Endothelial cell of umbilical vein (primary cell): ENCODE results near the gene ITGA11.

Experiments
- FOS ChIP-seq: IDR thresholded peaks from 2 replicates; pipeline ENCODE4 v1.6.1; 2011; ENCODE audit warnings: mild to moderate bottlenecking, low read length, moderate library complexity, borderline replicate concordance; ENCODE audit not compliant: insufficient read depth
- GATA2 ChIP-seq: IDR thresholded peaks from 2 replicates; pipeline ENCODE4 v1.7.0; 2011; ENCODE audit warnings: low read depth, mild to moderate bottlenecking, moderate library complexity, mixed read lengths, low read length; ENCODE audit not compliant: insufficient read length, insufficient read depth
- POLR2A ChIP-seq: IDR thresholded peaks from 2 replicates; pipeline ENCODE4 v1.6.1; 2012; ENCODE audit warnings: low read depth, mild to moderate bottlenecking, control low read depth, low read length
- TF ChIP-seq, protein P1 (sequence below), 2 donors: IDR thresholded peaks; 1 replicate in 1 of 2; 2 replicates in 1 of 2; pipeline ENCODE4 v1.5.1; 2011; ENCODE audit warnings: low read length in 2 of 2, mild to moderate bottlenecking in 2 of 2, moderate library complexity in 2 of 2, control low read depth in 1 of 2, inconsistent platforms in 1 of 2, low read depth in 1 of 2; ENCODE audit not compliant: insufficient read depth in 1 of 2; ENCODE audit errors: extremely low read depth in 1 of 2

- TF ChIP-seq, protein P1, sequence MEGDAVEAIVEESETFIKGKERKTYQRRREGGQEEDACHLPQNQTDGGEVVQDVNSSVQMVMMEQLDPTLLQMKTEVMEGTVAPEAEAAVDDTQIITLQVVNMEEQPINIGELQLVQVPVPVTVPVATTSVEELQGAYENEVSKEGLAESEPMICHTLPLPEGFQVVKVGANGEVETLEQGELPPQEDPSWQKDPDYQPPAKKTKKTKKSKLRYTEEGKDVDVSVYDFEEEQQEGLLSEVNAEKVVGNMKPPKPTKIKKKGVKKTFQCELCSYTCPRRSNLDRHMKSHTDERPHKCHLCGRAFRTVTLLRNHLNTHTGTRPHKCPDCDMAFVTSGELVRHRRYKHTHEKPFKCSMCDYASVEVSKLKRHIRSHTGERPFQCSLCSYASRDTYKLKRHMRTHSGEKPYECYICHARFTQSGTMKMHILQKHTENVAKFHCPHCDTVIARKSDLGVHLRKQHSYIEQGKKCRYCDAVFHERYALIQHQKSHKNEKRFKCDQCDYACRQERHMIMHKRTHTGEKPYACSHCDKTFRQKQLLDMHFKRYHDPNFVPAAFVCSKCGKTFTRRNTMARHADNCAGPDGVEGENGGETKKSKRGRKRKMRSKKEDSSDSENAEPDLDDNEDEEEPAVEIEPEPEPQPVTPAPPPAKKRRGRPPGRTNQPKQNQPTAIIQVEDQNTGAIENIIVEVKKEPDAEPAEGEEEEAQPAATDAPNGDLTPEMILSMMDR (IDR thresholded peaks at IDR 0.05; ENCODE audit: extremely low read depth in 1 of 2, insufficient read depth in 1 of 2, low read depth in 1 of 2, low read length in 2 of 2) = no peak
- TF ChIP-seq POLR2A = no peak
- TF ChIP-seq GATA2 = no peak
- TF ChIP-seq FOS = no peak
Measured at GRCh38 chr15:68447976-68448755, 16.2 kb upstream of the ITGA11 start.
